HepG2 (cell line): Measurements from ENCODE around the gene ARIH2. TPM values are rescaled to one million over a fixed set of nuclear protein-coding genes. Genes with fewer than 3 reads are reported as not detected.

Source experiments
- ATF1 ChIP-seq: IDR thresholded peaks from 2 replicates; pipeline ENCODE4 v1.6.1; 2016; ENCODE audit warnings: mild to moderate bottlenecking, control low read depth
- FOXO4 ChIP-seq: sonication (generic); formaldehyde crosslinking; conservative IDR thresholded peaks from 2 replicates; pipeline ENCODE4 v1.8.1; 2023; ENCODE audit warnings: missing genetic modification reagents
- HNRNPL ChIP-seq: fragments of 200-400 bp; formaldehyde crosslinking; IDR thresholded peaks from 2 replicates; pipeline ENCODE4 v1.6.1; 2017; ENCODE audit warnings: mild to moderate bottlenecking, low read depth, low read length
- KAT7 ChIP-seq: IDR thresholded peaks from 2 replicates; pipeline ENCODE4 v1.6.1; 2018; ENCODE audit warnings: borderline replicate concordance, missing compliant biosample characterization
- KLF6 ChIP-seq: IDR thresholded peaks from 2 replicates; pipeline ENCODE4 v1.8.0; 2016; ENCODE audit warnings: missing biosample characterization, missing genetic modification reagents
- NCOA1 ChIP-seq: sonication (generic); formaldehyde crosslinking; IDR thresholded peaks from 2 replicates; pipeline ENCODE4 v1.9.0; 2021; ENCODE audit warnings: missing genetic modification reagents
- NFYC ChIP-seq: IDR thresholded peaks from 2 replicates; pipeline ENCODE4 v1.6.1; 2016; ENCODE audit warnings: missing genetic modification reagents, missing compliant biosample characterization
- NR1H2 ChIP-seq: sonication (generic); formaldehyde crosslinking; IDR thresholded peaks from 2 replicates; pipeline ENCODE4 v1.8.1; 2022; ENCODE audit warnings: low read depth, missing genetic modification reagents, borderline replicate concordance
- NR2F1 ChIP-seq, 2 experiments: fragments of 450-650 bp in 1 of 2; formaldehyde crosslinking in 1 of 2; IDR thresholded peaks; 2 replicates each; pipeline versions ENCODE4 v1.5.0 to v1.6.1; 2016 to 2020; ENCODE audit warnings: mild to moderate bottlenecking in 1 of 2, missing compliant biosample characterization in 1 of 2, missing genetic modification reagents in 1 of 2, moderate library complexity in 1 of 2
- PBX2 ChIP-seq: IDR thresholded peaks from 2 replicates; pipeline ENCODE4 v1.6.1; 2016; ENCODE audit warnings: control low read depth
- POGZ ChIP-seq: sonication (generic); formaldehyde crosslinking; IDR thresholded peaks from 2 replicates; pipeline ENCODE4 v1.4.0; 2020; ENCODE audit warnings: mild to moderate bottlenecking, missing genetic modification reagents
- PRDM15 ChIP-seq: sonication (generic); formaldehyde crosslinking; IDR thresholded peaks from 2 replicates; pipeline ENCODE4 v1.4.0; 2020; ENCODE audit warnings: missing genetic modification reagents
- SSRP1 ChIP-seq: IDR thresholded peaks from 2 replicates; pipeline ENCODE4 v1.6.1; 2016; ENCODE audit warnings: control low read depth
- ZBTB38 ChIP-seq: sonication (generic); formaldehyde crosslinking; IDR thresholded peaks from 2 replicates; pipeline ENCODE4 v1.5.1; 2020; ENCODE audit warnings: mild to moderate bottlenecking, missing genetic modification reagents
- ZFP37 ChIP-seq: sonication (generic); formaldehyde crosslinking; IDR thresholded peaks from 2 replicates; pipeline ENCODE4 v1.4.0; 2020; ENCODE audit warnings: missing genetic modification reagents, borderline replicate concordance
- ZNF18 ChIP-seq: sonication (generic); formaldehyde crosslinking; IDR thresholded peaks from 2 replicates; pipeline ENCODE4 v1.8.0; 2022; ENCODE audit warnings: mild to moderate bottlenecking, missing genetic modification reagents; ENCODE audit not compliant: insufficient replicate concordance
- ZNF251 ChIP-seq: sonication (generic); formaldehyde crosslinking; IDR thresholded peaks from 2 replicates; pipeline ENCODE4 v1.9.0; 2021; ENCODE audit warnings: mild to moderate bottlenecking, missing genetic modification reagents
- ZNF282 ChIP-seq: fragments of 450-650 bp; IDR thresholded peaks from 2 replicates; pipeline ENCODE4 v1.6.1; 2018; ENCODE audit not compliant: partially characterized antibody
- ZNF337 ChIP-seq: sonication (generic); formaldehyde crosslinking; IDR thresholded peaks from 2 replicates; pipeline ENCODE4 v1.5.1; 2020; ENCODE audit warnings: missing genetic modification reagents, low read depth, mild to moderate bottlenecking, borderline replicate concordance
- ZNF550 ChIP-seq: sonication (generic); formaldehyde crosslinking; IDR thresholded peaks from 2 replicates; pipeline ENCODE4 v1.4.0; 2020; ENCODE audit warnings: mild to moderate bottlenecking, missing genetic modification reagents, borderline replicate concordance
- polyA plus RNA-seq, 8 experiments: library from polyadenylated mRNA; depleted of rRNA in 3 of 8; stranded (reverse) in 7 of 8; unstranded in 1 of 8; fragments of >200 nt; fragmentation: Illumina TruSeq in 4 of 8; extraction: Trizol in 4 of 8; gene quantifications; 2 replicates each; pipeline versions ENCODE4 v1.2.1 to v1.2.3, GENCODE V29; 2011 to 2016; ENCODE audit warnings: low read depth in 4 of 8, missing spikeins in 1 of 8, mixed read lengths in 1 of 8; ENCODE audit not compliant: insufficient read depth in 1 of 8
- total RNA-seq, 5 experiments: library from RNA; depleted of rRNA; stranded (reverse); fragments of >200 nt; fragmentation: Illumina TruSeq; extraction: Trizol; gene quantifications; 2 replicates each; pipeline ENCODE4 v1.2.3, GENCODE V29; 2016; ENCODE audit warnings: low read depth in 1 of 5

The ARIH2 gene
- total and polyA plus RNA-seq, 2 of the 13 experiments (the other 11 are each of a cell fraction or from before 2014, with no cell fraction given), result 64.8 to 83.3 TPM

- TF ChIP-seq FOXO4 (CRISPR knock-in tag), result no peak; the same call in 1 of the 2 replicates
- TF ChIP-seq ZFP37 (CRISPR knock-in tag), result no peak
- no peak for TF ChIP-seq KLF6 (CRISPR knock-in tag)
- no peak; the same call in 1 of the 2 replicates for TF ChIP-seq KAT7
- no peak for TF ChIP-seq NFYC (CRISPR knock-in tag)
- TF ChIP-seq ATF1, result no peak
- TF ChIP-seq ZNF550 (CRISPR knock-in tag), result 0 out of 2 replicates have a peak, but pooled peaks have one; percentile 21
- TF ChIP-seq NCOA1 (CRISPR knock-in tag), result peak; percentile 72; the same call in 1 of the 2 replicates
- 0 out of 2 replicates have a peak, but pooled peaks have one; percentile 26 for TF ChIP-seq POGZ (CRISPR knock-in tag)
- TF ChIP-seq ZNF18 (CRISPR knock-in tag), result peak; percentile 35
- TF ChIP-seq ZBTB38 (CRISPR knock-in tag), result 0 out of 2 replicates have a peak, but pooled peaks have one; percentile 47
- TF ChIP-seq ZNF251, result no peak
- no peak for TF ChIP-seq SSRP1 (CRISPR knock-in tag)
- TF ChIP-seq HNRNPL, result no peak
- no peak for TF ChIP-seq NR1H2 (CRISPR knock-in tag)
- no peak for TF ChIP-seq PBX2 (CRISPR knock-in tag)
- no peak for TF ChIP-seq NR2F1 (CRISPR knock-in tag; IDR thresholded peaks at IDR 0.05)
- TF ChIP-seq ZNF337 (CRISPR knock-in tag), result no peak; the same call in 1 of the 2 replicates
- no peak for TF ChIP-seq ZNF282
- no peak for TF ChIP-seq PRDM15 (CRISPR knock-in tag)
Measured at GRCh38 chr3:49017971-49018706, 99.5 kb downstream of the ARIH2 start, which contains the start of gene DALRD3 (continued).
